IPS-18c (cell line): Measurements from ENCODE around the gene PLCE1.

ENCODE experiments used
- H3K4me3 ChIP-seq: 2 replicates; pipeline ENCODE4 v1.7.0; 2013; ENCODE audit warnings: low read depth, mild to moderate bottlenecking, low read length, moderate library complexity; ENCODE audit not compliant: insufficient read depth
- H3K9me3 ChIP-seq: one replicate; pipeline ENCODE4 v1.6.1; 2013; ENCODE audit warnings: mild to moderate bottlenecking, low read length, moderate library complexity; ENCODE audit not compliant: control insufficient read depth, insufficient read depth

PLCE1 gene

DNA sequence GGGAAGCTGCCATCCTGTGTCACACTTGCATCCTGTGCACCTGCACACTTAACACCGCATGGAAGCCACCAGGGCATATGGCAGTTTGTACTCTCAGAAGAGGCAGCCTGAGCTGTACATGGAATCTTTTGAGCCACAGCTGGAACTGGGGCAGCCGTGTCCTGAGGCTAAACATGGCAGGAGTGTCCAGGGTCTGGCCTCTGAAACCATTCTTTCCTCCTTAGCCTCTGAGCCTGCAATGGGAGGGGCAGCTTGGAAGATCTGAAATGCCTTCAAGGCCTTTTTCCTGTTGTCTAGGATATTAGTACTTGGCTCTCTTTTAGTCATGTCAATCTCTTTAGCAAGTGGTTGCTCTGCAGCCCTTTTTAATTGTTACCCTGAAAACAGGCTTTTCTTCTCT lies 16.4 kb downstream of the PLCE1 start:
- Histone ChIP-seq H3K9me3 (peaks cover 3% of the 10 kb centered on the region), H3K4me3 (no peak overlapping the region)

DNA sequence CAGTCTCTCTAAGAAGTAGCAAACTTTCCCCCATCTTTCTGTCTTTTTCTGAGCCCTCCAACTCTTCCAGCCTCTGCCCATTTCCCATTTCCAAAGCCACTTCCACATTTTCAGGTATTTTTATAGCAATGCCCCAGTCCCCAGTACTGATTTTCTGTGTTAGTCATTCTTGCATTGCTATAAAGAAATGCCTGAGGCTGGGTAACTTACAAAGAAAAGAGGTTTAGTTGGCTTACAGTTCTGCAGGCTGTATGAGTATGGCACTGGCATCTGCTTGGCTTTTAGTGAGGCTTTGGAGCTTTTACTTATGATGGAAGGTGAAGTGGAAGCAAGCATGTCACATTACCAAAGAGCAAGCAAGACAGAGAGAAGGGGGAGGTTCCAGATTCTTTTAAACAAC lies 17.2 kb downstream of the PLCE1 start:
- no peak overlapping the region for H3K4me3 ChIP-seq
- peaks cover 3% of the 10 kb centered on the region for H3K9me3 ChIP-seq

DNA sequence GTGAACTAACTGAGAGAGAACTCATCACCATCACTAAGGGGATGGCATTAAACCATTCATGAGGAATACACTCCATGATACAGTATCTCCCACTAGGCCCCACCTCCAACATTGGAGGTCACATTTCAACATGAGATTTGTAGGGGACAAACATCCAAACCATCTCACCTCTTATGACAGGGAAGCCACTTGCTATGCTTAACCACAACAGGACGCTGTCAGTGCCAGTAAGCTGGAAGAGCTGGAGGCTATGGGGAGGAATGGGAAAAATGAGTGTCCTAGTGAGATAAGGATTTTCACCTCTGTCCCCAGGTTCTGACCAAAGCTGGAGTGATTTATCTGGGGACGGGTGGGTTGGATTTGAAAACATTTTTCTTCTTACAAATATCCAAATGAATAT lies 17.6 kb downstream of the PLCE1 start:
- no peak overlapping the region for H3K4me3 ChIP-seq
- peaks cover 3% of the 10 kb centered on the region for H3K9me3 ChIP-seq

DNA sequence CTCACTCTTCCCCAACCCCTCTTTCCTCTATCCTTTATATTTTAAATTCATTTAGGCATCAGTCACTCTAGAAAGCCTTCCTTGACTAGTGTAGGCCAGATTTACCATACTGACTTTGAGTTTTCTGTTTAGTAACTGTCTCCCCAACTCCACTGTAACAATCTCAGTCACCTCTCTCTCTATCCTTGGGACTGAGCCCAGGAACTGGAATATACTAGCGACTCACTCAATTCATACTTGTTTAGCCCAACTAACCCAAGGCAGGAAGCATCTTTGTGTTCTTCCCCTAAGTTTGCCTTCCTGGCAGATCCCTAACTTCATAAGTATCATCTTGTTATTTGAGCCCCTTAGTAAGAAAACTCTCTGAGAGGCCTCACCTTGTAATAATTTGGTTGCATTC lies 19.1 kb downstream of the PLCE1 start:
- Histone ChIP-seq H3K4me3 (no peak overlapping the region), H3K9me3 (peaks cover 3% of the 10 kb centered on the region)

DNA sequence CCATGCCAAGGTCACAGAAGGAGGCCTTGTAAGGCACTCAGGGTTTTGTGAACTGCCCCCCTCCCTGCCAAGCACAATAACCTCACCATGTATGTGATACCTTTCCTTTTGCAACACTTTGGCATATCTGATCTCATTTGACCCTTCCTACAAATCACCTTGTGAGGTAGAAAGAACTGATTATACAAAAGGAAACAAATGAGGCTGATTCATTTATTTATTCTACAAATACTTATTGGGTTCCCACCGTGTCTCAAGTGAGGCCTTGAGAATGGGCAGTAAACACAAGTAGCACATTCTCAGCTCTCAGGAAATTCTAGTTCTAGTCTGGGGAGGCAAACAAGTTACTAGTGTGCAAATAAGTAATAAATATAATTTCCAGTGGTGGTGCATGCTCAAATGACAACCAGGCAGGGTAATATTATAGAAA lies 19.6 kb downstream of the PLCE1 start:
- no peak overlapping the region for H3K4me3 ChIP-seq
- H3K9me3 ChIP-seq: peaks cover 3% of the 10 kb centered on the region

DNA sequence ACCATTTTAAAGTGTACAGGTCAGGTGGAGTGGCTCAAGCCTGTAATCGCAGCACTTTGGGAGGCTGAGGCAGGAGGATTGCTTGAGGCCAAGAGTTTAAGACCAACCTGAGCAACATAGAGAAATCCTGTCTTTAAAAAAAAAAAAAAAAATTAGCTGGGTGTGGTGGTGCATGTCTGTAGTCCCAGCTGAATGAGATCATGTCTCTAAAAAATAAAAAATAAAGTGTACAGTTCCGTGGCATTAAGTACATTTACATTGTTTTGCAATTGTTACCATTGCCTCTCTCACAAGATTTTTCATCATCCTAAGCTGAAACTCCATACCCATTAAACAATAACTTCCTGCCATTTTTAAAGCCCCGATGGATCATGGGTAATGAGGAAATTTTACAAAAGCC lies 20.6 kb downstream of the PLCE1 start:
- H3K4me3 ChIP-seq: no peak overlapping the region
- H3K9me3 ChIP-seq: peaks cover 3% of the 10 kb centered on the region

DNA sequence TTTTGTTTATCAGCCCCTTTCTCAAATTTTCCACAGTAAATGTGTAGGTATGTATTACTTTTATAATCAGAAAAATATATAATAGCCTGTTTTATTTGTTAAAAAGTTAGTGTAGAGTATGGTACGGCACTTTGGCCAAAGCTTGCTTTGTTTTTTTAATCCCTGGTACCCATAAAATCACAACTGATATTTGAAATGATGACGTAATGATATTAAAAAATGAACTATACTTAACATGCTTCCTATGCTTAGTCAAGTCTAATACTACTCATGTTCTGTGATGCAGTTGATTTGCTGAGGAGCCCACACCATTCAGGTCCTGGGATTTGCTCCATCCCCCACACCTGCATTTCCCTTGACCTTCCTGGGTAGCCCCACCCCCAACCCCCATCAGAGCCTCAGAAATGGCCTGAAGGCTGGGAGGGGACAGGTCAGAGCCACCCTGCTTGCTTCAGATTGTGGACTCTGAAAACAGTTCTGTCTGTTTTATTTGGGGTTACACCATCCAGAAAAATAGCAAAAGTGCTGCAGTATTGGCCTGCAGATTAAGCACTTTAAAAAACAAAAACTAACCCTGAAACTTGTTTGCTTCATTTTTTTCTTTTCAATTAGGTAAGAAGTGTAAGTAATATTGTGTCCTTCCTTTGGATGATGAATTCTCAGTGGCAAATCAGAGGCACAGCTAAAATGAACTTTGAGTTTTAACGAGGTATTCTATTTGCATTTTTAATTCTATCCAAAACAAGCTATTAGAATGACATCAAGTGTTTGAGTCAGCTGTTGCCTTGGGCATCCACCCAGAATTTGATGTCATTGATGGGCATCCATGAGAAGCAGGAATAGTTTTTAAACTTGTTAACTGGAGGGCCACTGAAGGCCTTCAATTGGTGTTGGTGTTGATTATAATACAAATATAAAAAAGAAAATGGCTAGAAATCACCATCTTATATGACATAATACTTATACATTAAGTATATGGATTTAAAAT lies 23.3 kb downstream of the PLCE1 start:
- Histone ChIP-seq H3K4me3 (no peak overlapping the region), H3K9me3 (no peaks in the 10 kb centered on the region)

DNA sequence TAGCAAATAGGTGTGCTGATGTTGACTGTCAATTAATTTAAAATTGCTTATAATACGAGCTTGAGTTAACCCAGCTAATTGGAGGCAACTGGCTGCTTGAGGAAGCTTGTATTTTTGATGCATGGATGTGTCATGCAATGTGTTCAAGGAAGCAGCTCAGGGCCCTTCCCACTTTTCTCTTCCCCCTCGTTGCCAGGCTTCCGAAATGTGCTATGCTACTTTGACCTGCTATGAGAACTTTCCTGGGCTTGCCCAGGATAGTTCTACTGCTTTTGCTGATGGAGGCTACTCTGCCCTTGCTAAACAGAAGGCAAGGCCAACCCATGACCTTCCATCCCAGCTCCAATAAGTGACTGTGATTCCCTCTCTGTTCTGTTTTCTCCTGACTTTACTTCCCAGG lies 24.4 kb downstream of the PLCE1 start:
- Histone ChIP-seq H3K4me3 (no peak overlapping the region), H3K9me3 (no peaks in the 10 kb centered on the region)

DNA sequence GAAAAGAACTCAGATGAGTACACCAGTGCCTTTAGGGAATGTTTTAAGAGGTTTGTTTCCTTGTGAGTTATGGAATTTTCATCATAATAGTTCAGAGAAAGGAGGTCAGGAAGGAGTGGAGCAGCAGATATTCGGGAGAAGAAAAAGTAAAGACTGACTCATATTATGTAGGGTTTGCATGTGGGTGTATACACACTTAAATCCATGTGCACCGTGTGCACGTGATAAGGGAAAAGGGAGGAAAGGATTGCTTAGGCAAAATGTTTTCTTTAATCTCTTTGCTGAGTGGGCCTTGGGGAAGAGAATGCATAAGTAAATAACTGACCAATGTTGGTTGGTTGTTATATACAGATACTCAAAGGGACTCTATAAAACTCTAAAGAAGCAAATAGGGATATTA lies 30.2 kb downstream of the PLCE1 start:
- Histone ChIP-seq H3K4me3 (no peak overlapping the region), H3K9me3 (no peaks in the 10 kb centered on the region)

DNA sequence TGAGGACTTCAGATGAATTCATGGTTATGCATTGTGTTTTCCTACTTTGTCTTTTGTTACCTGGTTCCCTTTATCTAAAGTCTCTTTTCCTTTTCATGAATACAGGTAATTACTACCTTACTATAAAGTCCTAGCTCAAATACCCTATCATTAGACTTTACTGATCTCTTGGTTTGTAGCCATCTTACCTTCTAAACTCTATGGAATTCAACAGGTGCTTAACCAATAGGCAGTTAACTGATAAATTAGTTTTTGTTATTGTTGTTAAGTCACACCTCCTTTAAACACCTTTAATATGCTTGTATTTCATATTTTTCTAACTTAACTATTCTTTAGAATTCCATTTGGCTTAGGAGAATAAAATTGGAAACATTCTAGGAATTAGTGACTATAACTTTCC lies 30.7 kb downstream of the PLCE1 start:
- Histone ChIP-seq H3K9me3 (no peaks in the 10 kb centered on the region), H3K4me3 (no peak overlapping the region)

DNA sequence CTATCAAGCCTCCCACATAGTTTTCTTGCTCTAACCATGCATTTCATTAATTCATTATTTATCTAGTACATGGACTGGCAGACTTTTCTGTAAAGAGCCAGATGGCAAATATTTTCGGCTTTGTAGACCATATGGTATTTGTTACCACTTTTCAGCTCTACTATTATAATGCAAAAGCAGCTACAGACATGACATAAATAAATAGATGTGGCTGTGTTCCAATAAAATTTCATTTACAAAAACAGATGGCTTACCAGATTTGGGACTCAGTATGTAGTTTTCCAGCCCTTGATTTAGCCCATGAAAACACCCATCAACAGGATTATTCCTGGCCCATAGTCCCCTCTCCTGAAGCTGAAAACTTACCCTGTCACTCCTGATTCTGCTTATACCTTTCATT lies 32.1 kb downstream of the PLCE1 start:
- no peaks in the 10 kb centered on the region for H3K9me3 ChIP-seq

DNA sequence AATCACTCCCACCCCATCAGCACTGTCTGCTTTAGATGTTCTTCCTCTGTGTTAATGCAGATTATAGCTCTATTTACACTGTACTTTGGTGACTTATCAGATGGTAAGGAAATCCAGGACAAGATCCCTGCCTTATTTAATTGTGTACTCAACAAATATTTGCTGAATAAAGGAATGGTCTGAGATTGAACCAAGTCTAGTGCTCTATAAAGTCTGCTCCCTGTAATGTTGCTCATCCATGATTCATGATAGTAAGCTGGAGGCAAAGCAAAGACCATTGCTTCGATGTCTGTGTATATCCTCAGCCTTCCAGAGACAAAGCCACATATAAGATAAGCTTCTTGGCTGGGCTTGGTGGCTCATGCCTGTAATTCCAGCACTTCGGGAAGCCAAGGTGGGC lies 33.5 kb downstream of the PLCE1 start:
- H3K4me3 ChIP-seq: no peak overlapping the region
- no peaks in the 10 kb centered on the region for H3K9me3 ChIP-seq

More for the DNA sequence above, 32.1 kb downstream of the PLCE1 start:
- H3K4me3 ChIP-seq: no peak overlapping the region

DNA sequence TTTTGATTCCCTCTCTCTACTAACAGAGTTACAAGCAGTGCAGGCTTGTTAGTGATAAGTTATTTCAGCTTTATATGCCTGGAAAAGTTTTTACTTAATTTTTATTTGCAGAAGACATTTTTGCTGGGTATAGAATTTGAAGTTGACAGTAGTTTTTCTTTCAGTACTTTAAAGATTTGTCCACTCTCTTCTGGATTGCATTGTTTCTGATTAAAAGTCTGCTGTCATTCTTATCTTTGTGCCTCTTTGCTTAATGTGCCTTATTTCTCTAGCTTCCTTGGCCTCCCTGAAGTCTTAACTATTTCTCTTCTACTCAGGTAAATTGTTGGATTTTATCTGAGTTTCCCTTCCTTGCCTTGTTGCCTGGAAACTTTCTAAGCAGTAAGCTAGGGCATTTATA lies 36.2 kb downstream of the PLCE1 start:
- no peak overlapping the region for H3K4me3 ChIP-seq

DNA sequence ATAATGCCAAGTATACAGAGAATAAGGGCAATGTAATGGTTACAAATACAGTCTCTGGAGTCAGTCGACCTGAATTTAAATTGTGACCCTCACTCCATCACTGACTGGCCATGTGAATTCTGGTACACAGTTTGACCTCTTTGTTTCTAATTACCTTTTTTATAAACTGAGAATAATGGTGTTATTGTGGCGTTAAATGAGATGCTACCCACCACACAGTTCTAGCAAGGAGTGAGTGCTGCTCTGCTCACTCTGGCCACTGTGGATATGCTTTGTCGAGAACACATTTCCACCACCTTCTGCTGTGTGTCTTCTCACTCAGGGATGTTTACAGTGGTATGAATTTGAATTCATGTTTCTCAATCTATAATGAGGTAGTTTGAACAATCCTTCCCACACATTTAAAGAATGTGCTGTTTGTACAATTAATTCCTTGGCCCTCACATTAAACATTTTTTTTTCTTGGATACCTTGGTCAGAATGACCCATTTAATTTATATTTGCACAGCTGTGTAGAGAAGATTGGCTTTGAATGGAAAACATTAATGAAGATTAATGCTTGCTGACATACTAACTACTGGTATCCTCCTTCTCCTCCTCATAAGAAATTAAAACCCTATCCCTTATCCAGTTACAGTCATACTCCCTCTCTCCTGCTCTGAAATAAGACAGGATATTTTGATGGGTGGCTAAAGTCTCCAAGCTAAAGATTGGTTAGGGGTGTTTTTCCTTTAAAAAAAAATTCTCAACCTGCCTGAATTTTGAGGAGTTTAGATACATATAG lies 42.4 kb downstream of the PLCE1 start:
- H3K9me3 ChIP-seq: no peaks in the 10 kb centered on the region
- no peak overlapping the region for H3K4me3 ChIP-seq

More for the DNA sequence above, 36.2 kb downstream of the PLCE1 start:
- no peaks in the 10 kb centered on the region for H3K9me3 ChIP-seq

DNA sequence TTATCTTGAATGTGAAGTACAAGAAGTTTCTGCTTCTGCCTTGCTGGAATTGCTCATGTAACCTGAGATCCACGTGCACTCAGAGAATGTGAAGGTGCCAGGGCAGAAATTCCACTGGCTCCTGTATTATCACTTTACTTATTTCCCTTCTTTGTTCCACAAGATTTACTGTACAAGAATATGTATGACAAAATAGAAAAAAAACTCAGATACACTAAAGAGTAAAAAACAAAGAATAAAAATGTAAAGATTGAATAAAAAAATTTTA lies 43.0 kb downstream of the PLCE1 start:
- Histone ChIP-seq H3K9me3 (no peaks in the 10 kb centered on the region), H3K4me3 (no peak overlapping the region)

DNA sequence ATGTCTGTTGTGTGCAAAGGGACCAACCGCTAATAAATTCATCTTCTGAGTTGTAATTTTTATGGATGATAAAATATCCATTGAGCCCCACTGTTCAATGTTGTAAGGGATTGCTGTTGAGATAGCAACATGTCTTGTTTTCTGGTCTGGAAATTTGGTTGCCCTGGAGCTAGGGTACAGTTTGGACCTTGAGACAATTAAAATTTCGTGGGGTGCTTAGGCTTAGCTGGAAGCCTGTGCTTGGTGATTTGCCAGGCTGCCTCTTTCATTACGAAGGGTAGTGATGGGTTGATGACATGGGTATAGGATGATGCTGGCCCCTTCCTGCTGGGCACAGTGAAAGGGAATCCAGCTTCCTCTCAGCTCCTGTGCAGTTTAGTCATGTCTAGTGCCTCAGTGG lies 43.6 kb downstream of the PLCE1 start:
- Histone ChIP-seq H3K9me3 (no peaks in the 10 kb centered on the region), H3K4me3 (no peak overlapping the region)

DNA sequence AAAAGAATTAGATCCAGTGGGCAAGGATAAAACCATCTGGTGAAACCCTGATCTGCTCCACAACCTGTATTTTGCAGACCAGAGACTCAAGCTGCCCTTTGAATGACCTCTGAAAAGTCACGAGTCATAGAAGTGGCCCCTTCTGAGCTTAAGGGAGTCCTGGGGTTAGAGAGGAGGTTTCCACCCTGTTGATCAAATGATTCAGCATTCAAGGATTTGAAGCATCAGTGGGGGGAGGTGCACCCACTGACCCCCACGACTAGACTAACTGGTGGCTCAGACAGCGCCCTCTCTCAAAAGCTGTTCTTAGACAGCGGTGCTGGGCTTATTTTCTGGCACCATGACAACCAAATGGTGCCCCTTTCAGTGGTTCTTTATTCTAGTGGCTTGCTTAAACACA lies 44.3 kb downstream of the PLCE1 start:
- no peak overlapping the region for H3K4me3 ChIP-seq
- no peaks in the 10 kb centered on the region for H3K9me3 ChIP-seq

DNA sequence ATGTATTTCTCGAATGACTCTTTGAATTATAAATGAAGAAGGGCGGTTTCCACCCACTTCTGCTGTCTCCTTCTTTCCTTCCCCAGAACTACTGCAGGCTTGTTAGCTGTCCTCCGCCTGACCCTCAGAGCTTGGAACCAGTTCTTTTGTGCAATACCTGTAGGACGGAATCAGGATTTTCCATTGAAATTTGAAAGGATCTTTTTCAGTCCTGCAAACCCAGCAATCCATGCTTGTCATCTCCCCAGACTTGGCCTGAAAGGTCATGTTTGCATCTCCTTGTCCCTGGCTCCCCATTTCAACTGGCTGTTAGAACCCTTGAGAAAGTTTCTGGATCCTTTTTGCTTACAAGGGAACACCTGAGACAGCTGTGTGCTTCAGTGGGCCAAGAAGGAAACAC lies 47.5 kb downstream of the PLCE1 start:
- no peak overlapping the region for H3K4me3 ChIP-seq
- H3K9me3 ChIP-seq: no peaks in the 10 kb centered on the region
